ENCODE results near the gene BNC2. TPM values are rescaled to one million over a fixed set of nuclear protein-coding genes. Genes with fewer than 3 reads are reported as not detected.
A peak's percentile ranks its signal among the peaks of the same experiment; 100 is the strongest.

The BNC2 gene
- total RNA-seq, 1 experiment from 2014 or later: 43.6 TPM

DNA sequence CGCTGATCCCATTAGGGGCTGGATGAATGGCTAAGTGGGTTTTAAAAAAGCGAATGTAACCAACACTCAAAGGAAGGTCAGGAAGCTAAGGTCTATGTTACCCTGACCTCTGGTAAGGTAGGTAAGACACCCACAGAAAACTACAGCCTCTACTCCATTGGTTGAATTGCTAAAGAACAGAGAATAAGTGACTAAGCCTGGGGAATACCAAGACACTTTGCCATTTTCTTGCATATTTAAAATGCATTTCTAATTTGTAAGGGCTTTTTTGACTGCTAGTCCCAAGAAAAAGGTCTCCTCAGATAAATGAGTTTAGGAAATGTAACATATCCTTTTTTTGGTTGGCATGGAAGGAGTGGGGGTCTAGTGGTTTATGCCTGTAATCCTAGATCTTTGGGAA is 368.7 kb downstream of the BNC2 start:
- no peaks in the 10 kb centered on the region for H3K79me2 ChIP-seq (ENCODE audit: insufficient read depth, low read length)
- no peaks in the 10 kb centered on the region for H3K79me1 ChIP-seq (ENCODE audit: insufficient read depth, low read depth, low read length, poor library complexity, severe bottlenecking)

More for the DNA sequence above, 368.7 kb downstream of the BNC2 start:
- Histone ChIP-seq H4K5ac (ENCODE audit: insufficient read length, low read depth, low read length) (no peak overlapping the region), H2BK120ac (ENCODE audit: low read depth, low read length, poor library complexity, severe bottlenecking) (no peak overlapping the region), H3K56ac (ENCODE audit: insufficient read length, low read depth, low read length) (no peak overlapping the region), H3K9ac (ENCODE audit: extremely low read depth, insufficient read length, low read length) (no peak overlapping the region), H4K20me1 (ENCODE audit: control insufficient read depth, insufficient read depth, insufficient read length) (no peaks in the 10 kb centered on the region), H2BK15ac (ENCODE audit: low read depth, low read length) (no peak overlapping the region), H3K23me2 (ENCODE audit: insufficient read length, low read depth, low read length, poor library complexity, severe bottlenecking) (no peaks in the 10 kb centered on the region), H3K4me1 (ENCODE audit: insufficient read depth, low read length) (no peaks in the 10 kb centered on the region), H3T11ph (ENCODE audit: low read length) (no peak overlapping the region), H3K27ac (ENCODE audit: insufficient read length, low read depth, low read length) (no peak overlapping the region), H2BK20ac (ENCODE audit: low read depth, low read length, poor library complexity, severe bottlenecking) (no peak overlapping the region), H3K4ac (ENCODE audit: low read depth, low read length) (no peak overlapping the region), H2BK5ac (ENCODE audit: insufficient read length, low read length) (no peak overlapping the region), H4K91ac (ENCODE audit: insufficient read length, low read depth, low read length) (no peak overlapping the region), H3K23ac (ENCODE audit: insufficient read length, low read depth, low read length) (no peak overlapping the region), H2AK5ac (ENCODE audit: insufficient read length, low read length) (no peak overlapping the region), H3K4me2 (ENCODE audit: insufficient read depth, insufficient read length, low read length) (no peak overlapping the region), H2AFZ (ENCODE audit: low read length) (no peak overlapping the region), H3K18ac (ENCODE audit: insufficient read length, low read depth, low read length) (no peak overlapping the region), H3K27me3 (ENCODE audit: insufficient read depth, low read length) (no peaks in the 10 kb centered on the region), H3K9me3 (ENCODE audit: control insufficient read depth, low read depth, low read length) (no peaks in the 10 kb centered on the region), H2BK12ac (ENCODE audit: insufficient read length, low read depth, low read length) (no peak overlapping the region), H3K14ac (ENCODE audit: insufficient read depth, low read length) (no peak overlapping the region), H4K8ac (replicated peaks; ENCODE audit: insufficient read length, low read depth, low read length) (no peak overlapping the region)
- no peaks in the 10 kb centered on the region for H3K36me3 Mint-ChIP-seq (ENCODE audit: insufficient read depth in 1 of 3, low read depth in 3 of 3)
- H3K27me3 Mint-ChIP-seq (ENCODE audit: low read depth): no peaks in the 10 kb centered on the region
- DNase-seq: no peak
- no CpG with 5 or more reads among the region's 2 CpGs for WGBS (ENCODE audit: extremely low coverage, insufficient read length, low lambda C conversion rate)
- H3K4me3 Mint-ChIP-seq: no peak overlapping the region
- TF ChIP-seq, protein P1, sequence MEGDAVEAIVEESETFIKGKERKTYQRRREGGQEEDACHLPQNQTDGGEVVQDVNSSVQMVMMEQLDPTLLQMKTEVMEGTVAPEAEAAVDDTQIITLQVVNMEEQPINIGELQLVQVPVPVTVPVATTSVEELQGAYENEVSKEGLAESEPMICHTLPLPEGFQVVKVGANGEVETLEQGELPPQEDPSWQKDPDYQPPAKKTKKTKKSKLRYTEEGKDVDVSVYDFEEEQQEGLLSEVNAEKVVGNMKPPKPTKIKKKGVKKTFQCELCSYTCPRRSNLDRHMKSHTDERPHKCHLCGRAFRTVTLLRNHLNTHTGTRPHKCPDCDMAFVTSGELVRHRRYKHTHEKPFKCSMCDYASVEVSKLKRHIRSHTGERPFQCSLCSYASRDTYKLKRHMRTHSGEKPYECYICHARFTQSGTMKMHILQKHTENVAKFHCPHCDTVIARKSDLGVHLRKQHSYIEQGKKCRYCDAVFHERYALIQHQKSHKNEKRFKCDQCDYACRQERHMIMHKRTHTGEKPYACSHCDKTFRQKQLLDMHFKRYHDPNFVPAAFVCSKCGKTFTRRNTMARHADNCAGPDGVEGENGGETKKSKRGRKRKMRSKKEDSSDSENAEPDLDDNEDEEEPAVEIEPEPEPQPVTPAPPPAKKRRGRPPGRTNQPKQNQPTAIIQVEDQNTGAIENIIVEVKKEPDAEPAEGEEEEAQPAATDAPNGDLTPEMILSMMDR (conservative IDR thresholded peaks at IDR 0.05): no peak
- H3K27ac Mint-ChIP-seq: peak overlapping the region in 2 of 3 experiments; percentile 25 to 76; a peak in 1 of 7 replicates
- peaks cover 20 to 29% of the 10 kb centered on the region in 2 experiments for H3K4me1 Mint-ChIP-seq
- H3K9me3 Mint-ChIP-seq: no peaks in the 10 kb centered on the region

Measured in H9 (cell line).